ENCODE measurements around the gene TLE3. TPM values are rescaled to one million over a fixed set of nuclear protein-coding genes. Genes with fewer than 3 reads are reported as not detected.

Gene TLE3
- total and polyA plus RNA-seq, 2 of the 4 experiments (the other 2 are of a cell fraction): 6.5 to 16.3 TPM

- no peak for TF ChIP-seq BHLHE40 (IDR thresholded peaks at IDR 0.05; ENCODE audit: low read depth, low read length)
These were observed 20.2 kb downstream of the TLE3 start (continued) for GRCh38 chr15:70077188-70078147.

- Histone ChIP-seq H3K27ac (ENCODE audit: insufficient read depth, low read length) (no peak overlapping the region), H2BK120ac (ENCODE audit: low read depth, low read length) (no peak overlapping the region), H3K9me1 (ENCODE audit: insufficient read depth, low read length) (peaks cover 31% of the 10 kb centered on the region), H2AK5ac (ENCODE audit: low read depth, low read length) (no peak overlapping the region), H4K20me1 (ENCODE audit: insufficient read depth, low read length) (peaks cover 50% of the 10 kb centered on the region), H2BK15ac (ENCODE audit: low read depth, low read length) (no peak overlapping the region), H4K8ac (ENCODE audit: low read depth in 2 of 2, low read length in 2 of 2) (no peak overlapping the region), H3K36me3 (ENCODE audit: control insufficient read depth, insufficient read depth, low read length) (peaks cover 66% of the 10 kb centered on the region), H3K4me3 (ENCODE audit: insufficient read depth, low read depth, low read length) (no peak overlapping the region), H3K18ac (ENCODE audit: low read depth, low read length) (no peak overlapping the region), H3K4ac (ENCODE audit: low read depth, low read length) (no peak overlapping the region), H2AFZ (replicated peaks; ENCODE audit: low read length, poor library complexity) (no peak overlapping the region), H3K4me1 (ENCODE audit: control insufficient read depth, insufficient read depth, low read length) (peaks cover 2% of the 10 kb centered on the region; the same call in 1 of the 2 replicates), H3K14ac (replicated peaks; ENCODE audit: low read depth, low read length) (no peak overlapping the region), H2BK5ac (ENCODE audit: low read depth, low read length, poor library complexity, severe bottlenecking) (no peak overlapping the region), H4K5ac (ENCODE audit: low read depth, low read length) (no peak overlapping the region), H3K23ac (ENCODE audit: low read depth, low read length) (no peak overlapping the region), H3K56ac (ENCODE audit: extremely low read depth, insufficient read depth, low read length) (no peak overlapping the region), H2BK20ac (ENCODE audit: low read depth, low read length) (no peak overlapping the region), H3K4me2 (ENCODE audit: low read depth, low read length) (no peak overlapping the region), H4K91ac (ENCODE audit: insufficient read depth, low read depth, low read length) (no peak overlapping the region), H3K79me1 (ENCODE audit: low read depth in 1 of 2, low read length in 2 of 2) (peaks cover 22 to 77% of the 10 kb centered on the region in 2 experiments; a peak in 3 of 4 replicates), H3K9me3 (ENCODE audit: control insufficient read depth, insufficient read depth, low read length) (no peaks in the 10 kb centered on the region), H2AK9ac (replicated peaks; ENCODE audit: low read depth, low read length, poor library complexity) (no peak overlapping the region), H3K9ac (ENCODE audit: low read depth, low read length) (no peak overlapping the region), H3K27me3 (ENCODE audit: control insufficient read depth, insufficient read depth, low read length) (no peaks in the 10 kb centered on the region)
- no peak for DNase-seq
- ChIA-PET CTCF (no interaction called here), POLR2A (ENCODE audit: unreplicated experiment) (no interaction called here)
- 99% methylated on average over 10 of the region's 13 CpGs; no CpG with 5 or more reads in 1 of the 2 experiments for WGBS, 2 experiments (ENCODE audit: extremely low coverage in 2 of 2, insufficient read length in 1 of 2)
- in situ Hi-C loops (cut with MboI; ENCODE audit: low sequenced_read_pairs): no loop called here
- no peak for TF ChIP-seq ELK1 (IDR thresholded peaks at IDR 0.05; ENCODE audit: borderline replicate concordance, low read depth, low read length)
- no peak for TF ChIP-seq CHD1 (IDR thresholded peaks at IDR 0.05; ENCODE audit: low read depth, low read length)
- no peak for TF ChIP-seq BHLHE40 (IDR thresholded peaks at IDR 0.05; ENCODE audit: low read depth, low read length)
- BruUV-seq (replicated peaks): no TSS peak
- ATAC-seq (ENCODE audit: low read depth): no peak
- intact Hi-C loops (cut with micrococcal nuclease): no loop called here
- dilution Hi-C loops (cut with HindIII; ENCODE audit: low sequenced_read_pairs, unreplicated experiment): no loop called here
These were observed 23.3 kb downstream of the TLE3 start for GRCh38 chr15:70074380-70074779.
